Motor neuron (in vitro differentiated cells): ENCODE data around the gene PLCL2. TPM values are rescaled to one million over a fixed set of nuclear protein-coding genes. Genes with fewer than 3 reads are reported as not detected.

Experiments
- ATAC-seq, 8 experiments: fragments of 200-7000 bp; cut with Tn5 transposase; replicated peaks in 6 of 8; 2 replicates each; pipeline ENCODE4 v1.8.0; 2021; ENCODE audit warnings: mild to moderate bottlenecking in 8 of 8, moderate library complexity in 8 of 8
- H3K27ac ChIP-seq, 2 donors: fragments of 250-450 bp; sonication (Bioruptor Pico); 2 replicates each; pipeline ENCODE4 v1.9.0; 2021; ENCODE audit warnings: antibody characterized with exemption in 2 of 2, mild to moderate bottlenecking in 2 of 2, moderate library complexity in 1 of 2
- H3K4me1 ChIP-seq, 2 donors: fragments of 250-450 bp; sonication (Bioruptor Pico); replicated peaks in 1 of 2; 2 replicates each; pipeline ENCODE4 v1.6.1; 2021; ENCODE audit warnings: antibody characterized with exemption in 2 of 2, mild to moderate bottlenecking in 2 of 2, moderate library complexity in 1 of 2
- H3K4me3 ChIP-seq, 5 donors: fragments of 250-450 bp; sonication (Bioruptor Pico); 2 replicates each; pipeline ENCODE4 v1.9.0; 2021; ENCODE audit warnings: antibody characterized with exemption in 5 of 5, mild to moderate bottlenecking in 5 of 5, moderate library complexity in 4 of 5
- WGBS, 10 experiments: fragments of 450-650 bp; shearing (Covaris generic); methylation state at CpG; one replicate each; pipeline ENCODE4 v1.0.0; 2022; 5-methylcytosine and 5-hydroxymethylcytosine counted together
- in situ Hi-C, 9 experiments: fragments of 400-800 bp; cut with MboI; loops; one replicate each; pipeline ENCODE4 v1.15.0; 2021; ENCODE audit warnings: low sequenced_read_pairs in 9 of 9, low pct_unique_long_range_greater_than_20kb in 2 of 9; ENCODE audit not compliant: unreplicated experiment in 9 of 9
- total RNA-seq, 8 experiments: library from RNA; unstranded; fragments of 300-600 nt; gene quantifications; 2 replicates each; pipeline versions ENCODE4 v1.2.3 to v1.2.4, GENCODE V29; 2022

The PLCL2 gene
- total RNA-seq, 8 experiments from 2014 or later: 12.3 to 28.0 (median 21.6) TPM

GRCh38 chr3:16886303-16886683 lies 1.5 kb downstream of the PLCL2 start:
- Histone ChIP-seq H3K4me3 (peak overlapping the region; percentile 65 to 81 (median 79)), H3K27ac (no peak overlapping the region), H3K4me1 (peaks cover 19 to 46% of the 10 kb centered on the region in 2 donors)
- in situ Hi-C loops: no loop called here
- 13 to 100% (median 20%) methylated on average over 1 to 3 of the region's 3 CpGs; no CpG with 5 or more reads in 3 of the 10 experiments for WGBS, 10 experiments
- ATAC-seq: no peak

- in situ Hi-C loops: no loop called here
- Histone ChIP-seq H3K4me3 (no peak overlapping the region), H3K27ac (no peak overlapping the region), H3K4me1 (peaks cover 19 to 46% of the 10 kb centered on the region in 2 donors)
- ATAC-seq: no peak
- WGBS, 10 experiments: 70 to 100% (median 100%) methylated on average over 1 of the region's 1 CpG; no CpG with 5 or more reads in 1 of the 10 experiments
These were observed 2.4 kb downstream of the PLCL2 start for GRCh38 chr3:16887130-16887529.

GRCh38 chr3:16888356-16888755 lies 3.6 kb downstream of the PLCL2 start:
- no peak overlapping the region for H3K27ac ChIP-seq
- in situ Hi-C loops: no loop called here
- H3K4me1 ChIP-seq: peaks cover 19 to 55% of the 10 kb centered on the region in 2 donors
- ATAC-seq: no peak
- no peak overlapping the region for H3K4me3 ChIP-seq
- 4 to 71% (median 52%) methylated on average over 2 to 3 of the region's 3 CpGs for WGBS, 10 experiments

GRCh38 chr3:16888785-16889607 lies 4.2 kb downstream of the PLCL2 start:
- Histone ChIP-seq H3K4me1 (peaks cover 19 to 62% of the 10 kb centered on the region in 2 donors), H3K4me3 (no peak overlapping the region), H3K27ac (no peak overlapping the region)
- in situ Hi-C loops: no loop called here
- WGBS, 10 experiments: 65 to 100% (median 81%) methylated on average over 2 to 8 of the region's 9 CpGs; no CpG with 5 or more reads in 1 of the 10 experiments
- no peak for ATAC-seq

GRCh38 chr3:16890597-16891333 lies 6.0 kb downstream of the PLCL2 start:
- Histone ChIP-seq H3K4me3 (no peak overlapping the region), H3K4me1 (peaks cover 18 to 62% of the 10 kb centered on the region in 2 donors), H3K27ac (no peak overlapping the region)
- WGBS, 10 experiments: 56 to 100% (median 79%) methylated on average over 1 to 4 of the region's 5 CpGs; no CpG with 5 or more reads in 1 of the 10 experiments
- no peak for ATAC-seq
- in situ Hi-C loops: no loop called here

- in situ Hi-C loops: no loop called here
- Histone ChIP-seq H3K4me1 (peaks cover 11 to 55% of the 10 kb centered on the region in 2 donors), H3K4me3 (no peak overlapping the region), H3K27ac (no peak overlapping the region)
- peak in 5 of 8 experiments; percentile 50 to 74 (median 58) for ATAC-seq
- 0 to 100% (median 85%) methylated on average over 1 of the region's 1 CpG; no CpG with 5 or more reads in 5 of the 10 experiments for WGBS, 10 experiments
These were observed 9.0 kb downstream of the PLCL2 start for GRCh38 chr3:16893618-16894200.

GRCh38 chr3:16896094-16896627 lies 11.4 kb downstream of the PLCL2 start:
- H3K27ac ChIP-seq: no peak overlapping the region
- 72 to 100% (median 89%) methylated on average over 1 to 5 of the region's 5 CpGs for WGBS, 10 experiments
- in situ Hi-C loops: no loop called here

GRCh38 chr3:16896820-16897219 lies 12.1 kb downstream of the PLCL2 start:
- no peak for ATAC-seq

More at GRCh38 chr3:16896094-16896627, 11.4 kb downstream of the PLCL2 start:
- H3K4me3 ChIP-seq: no peak overlapping the region
- no peak for ATAC-seq
- H3K4me1 ChIP-seq: peaks cover 8 to 33% of the 10 kb centered on the region in 2 donors

GRCh38 chr3:16897254-16897926 lies 12.6 kb downstream of the PLCL2 start:
- ATAC-seq: peak in 5 of 8 experiments; percentile 56 to 77 (median 65)
- Histone ChIP-seq H3K4me1 (peaks cover 8 to 32% of the 10 kb centered on the region in 2 donors), H3K4me3 (no peak overlapping the region), H3K27ac (peak overlapping the region; percentile 21 to 58)
- in situ Hi-C loops: no loop called here
- 19 to 90% (median 68%) methylated on average over 2 to 10 of the region's 11 CpGs for WGBS, 10 experiments

More at GRCh38 chr3:16896820-16897219, 12.1 kb downstream of the PLCL2 start:
- Histone ChIP-seq H3K4me1 (peaks cover 8 to 32% of the 10 kb centered on the region in 2 donors), H3K4me3 (no peak overlapping the region), H3K27ac (no peak overlapping the region)
- WGBS, 10 experiments: 65 to 94% (median 86%) methylated on average over 1 to 5 of the region's 5 CpGs; no CpG with 5 or more reads in 3 of the 10 experiments
- in situ Hi-C loops: no loop called here

GRCh38 chr3:16898595-16899395 lies 14.0 kb downstream of the PLCL2 start:
- H3K4me1 ChIP-seq: peaks cover 8 to 18% of the 10 kb centered on the region in 2 donors
- in situ Hi-C loops: no loop called here
- no peak overlapping the region for H3K27ac ChIP-seq
- no peak for ATAC-seq
- 80 to 100% (median 90%) methylated on average over 1 to 4 of the region's 7 CpGs; no CpG with 5 or more reads in 3 of the 10 experiments for WGBS, 10 experiments
- H3K4me3 ChIP-seq: no peak overlapping the region

- no peak overlapping the region for H3K27ac ChIP-seq
- H3K4me3 ChIP-seq: no peak overlapping the region
- 50 to 100% (median 96%) methylated on average over 1 of the region's 1 CpG for WGBS, 10 experiments
- peaks cover 8 to 16% of the 10 kb centered on the region in 2 donors for H3K4me1 ChIP-seq
- in situ Hi-C loops: no loop called here
- ATAC-seq: no peak
These were observed 15.2 kb downstream of the PLCL2 start for GRCh38 chr3:16899919-16900318.
